Fibroblast of villous mesenchyme (primary cell): Measurements from ENCODE around the gene FCAMR. TPM values are rescaled to one million over a fixed set of nuclear protein-coding genes. Genes with fewer than 3 reads are reported as not detected.

Source experiments
- DNase-seq: peaks from one replicate; pipeline ENCODE4 v3.0.0-alpha.2; 2010; ENCODE audit warnings: low read depth
- H3K4me3 ChIP-seq: 2 replicates; pipeline ENCODE4 v1.5.1; 2011; ENCODE audit warnings: low read depth, mild to moderate bottlenecking, low read length
- total RNA-seq: library from RNA; depleted of rRNA; stranded (reverse); fragments of >200 nt; gene quantifications from 2 replicates; pipeline ENCODE4 v1.2.3, GENCODE V29; 2012
- TF ChIP-seq, protein P1 (sequence below): IDR thresholded peaks from 2 replicates; pipeline ENCODE4 v1.5.1; 2012; ENCODE audit warnings: low read depth, mild to moderate bottlenecking, low read length; ENCODE audit not compliant: insufficient read depth

The FCAMR gene
- total RNA-seq, 1 donor: not detected

DNA sequence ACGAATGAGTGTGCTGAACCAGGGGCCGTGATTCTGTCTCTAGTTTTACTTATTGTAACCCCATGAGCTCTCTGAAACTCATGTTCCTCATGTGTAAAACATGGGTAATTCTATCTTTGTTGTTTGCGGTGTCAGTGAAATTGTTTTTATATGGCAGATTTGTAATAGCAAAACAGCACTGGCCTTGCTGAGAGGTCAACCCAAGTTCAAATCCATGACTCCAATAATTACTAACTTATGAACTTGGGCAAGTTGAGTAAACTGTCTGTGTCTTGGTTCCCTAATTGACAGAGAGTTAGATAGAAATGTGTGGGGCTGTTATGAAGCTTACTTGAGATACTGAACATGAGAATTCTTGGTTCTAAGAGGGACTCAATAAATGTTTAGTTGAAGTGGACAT is 44.5 kb upstream of the FCAMR start:
- no peak for DNase-seq
- TF ChIP-seq, protein P1, sequence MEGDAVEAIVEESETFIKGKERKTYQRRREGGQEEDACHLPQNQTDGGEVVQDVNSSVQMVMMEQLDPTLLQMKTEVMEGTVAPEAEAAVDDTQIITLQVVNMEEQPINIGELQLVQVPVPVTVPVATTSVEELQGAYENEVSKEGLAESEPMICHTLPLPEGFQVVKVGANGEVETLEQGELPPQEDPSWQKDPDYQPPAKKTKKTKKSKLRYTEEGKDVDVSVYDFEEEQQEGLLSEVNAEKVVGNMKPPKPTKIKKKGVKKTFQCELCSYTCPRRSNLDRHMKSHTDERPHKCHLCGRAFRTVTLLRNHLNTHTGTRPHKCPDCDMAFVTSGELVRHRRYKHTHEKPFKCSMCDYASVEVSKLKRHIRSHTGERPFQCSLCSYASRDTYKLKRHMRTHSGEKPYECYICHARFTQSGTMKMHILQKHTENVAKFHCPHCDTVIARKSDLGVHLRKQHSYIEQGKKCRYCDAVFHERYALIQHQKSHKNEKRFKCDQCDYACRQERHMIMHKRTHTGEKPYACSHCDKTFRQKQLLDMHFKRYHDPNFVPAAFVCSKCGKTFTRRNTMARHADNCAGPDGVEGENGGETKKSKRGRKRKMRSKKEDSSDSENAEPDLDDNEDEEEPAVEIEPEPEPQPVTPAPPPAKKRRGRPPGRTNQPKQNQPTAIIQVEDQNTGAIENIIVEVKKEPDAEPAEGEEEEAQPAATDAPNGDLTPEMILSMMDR: no peak

GRCh38 chr1:207013321-207014085 is 43.2 kb upstream of the FCAMR start:
- H3K4me3 ChIP-seq: no peak overlapping the region
- no peak for DNase-seq
- TF ChIP-seq, protein P1: no peak

More for the DNA sequence above, 44.5 kb upstream of the FCAMR start:
- no peak overlapping the region for H3K4me3 ChIP-seq

- TF ChIP-seq, protein P1: no peak
- no peak for DNase-seq
- no peak overlapping the region for H3K4me3 ChIP-seq
Observed at GRCh38 chr1:207010726-207011125, 40.5 kb upstream of the FCAMR start.

GRCh38 chr1:207009945-207010344 is 39.7 kb upstream of the FCAMR start:
- TF ChIP-seq, protein P1: no peak
- no peak overlapping the region for H3K4me3 ChIP-seq
- no peak for DNase-seq

- H3K4me3 ChIP-seq: no peak overlapping the region
- DNase-seq: no peak
- TF ChIP-seq, protein P1: no peak
Observed at GRCh38 chr1:207009182-207009850, 39.1 kb upstream of the FCAMR start.

DNA sequence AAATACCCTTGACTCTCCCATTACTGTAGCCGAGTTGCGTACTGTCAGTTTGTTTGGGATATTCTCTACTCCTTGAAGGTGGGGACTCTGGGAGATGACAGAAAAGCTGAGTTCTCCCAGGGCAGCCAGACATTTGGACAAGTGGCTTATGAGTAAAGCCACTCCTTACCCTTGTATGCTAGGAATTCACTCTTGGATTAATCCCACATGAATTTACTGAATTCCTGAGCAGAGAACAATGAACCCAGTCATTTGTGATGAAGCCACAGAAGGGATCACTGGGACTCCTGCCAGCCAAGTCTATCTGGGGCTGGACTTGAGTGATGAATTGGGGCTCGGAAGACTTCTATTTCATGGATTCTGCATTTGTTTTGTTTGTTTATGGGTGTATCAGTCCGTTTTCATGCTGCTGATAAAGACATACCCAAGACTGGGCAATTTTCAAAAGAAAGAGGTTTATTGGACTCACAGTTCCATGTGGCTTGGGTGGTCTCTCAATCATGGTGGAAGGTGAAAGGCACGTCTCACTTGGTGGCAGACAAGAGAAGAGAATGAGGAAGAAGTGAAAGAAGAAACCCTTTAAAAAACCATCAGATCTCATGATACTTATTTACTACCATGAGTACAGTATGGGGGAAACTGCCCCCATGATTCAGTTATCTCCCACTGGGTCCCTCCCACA is 37.2 kb upstream of the FCAMR start:
- no peak overlapping the region for H3K4me3 ChIP-seq
- TF ChIP-seq, protein P1: no peak

More for the DNA sequence above, 37.2 kb upstream of the FCAMR start:
- peak; percentile 14 for DNase-seq
